Pericardium fibroblast (primary cell): ENCODE results near the gene VMO1. TPM values are rescaled to one million over a fixed set of nuclear protein-coding genes. Genes with fewer than 3 reads are reported as not detected.

Source experiments
- total RNA-seq: library from RNA; depleted of rRNA; stranded (reverse); fragments of >200 nt; gene quantifications from 2 replicates; pipeline ENCODE4 v1.2.3, GENCODE V29; 2015

VMO1 gene, protein sequence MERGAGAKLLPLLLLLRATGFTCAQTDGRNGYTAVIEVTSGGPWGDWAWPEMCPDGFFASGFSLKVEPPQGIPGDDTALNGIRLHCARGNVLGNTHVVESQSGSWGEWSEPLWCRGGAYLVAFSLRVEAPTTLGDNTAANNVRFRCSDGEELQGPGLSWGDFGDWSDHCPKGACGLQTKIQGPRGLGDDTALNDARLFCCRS
- 0.17 and 0.58 TPM in 2 replicates for total RNA-seq

DNA sequence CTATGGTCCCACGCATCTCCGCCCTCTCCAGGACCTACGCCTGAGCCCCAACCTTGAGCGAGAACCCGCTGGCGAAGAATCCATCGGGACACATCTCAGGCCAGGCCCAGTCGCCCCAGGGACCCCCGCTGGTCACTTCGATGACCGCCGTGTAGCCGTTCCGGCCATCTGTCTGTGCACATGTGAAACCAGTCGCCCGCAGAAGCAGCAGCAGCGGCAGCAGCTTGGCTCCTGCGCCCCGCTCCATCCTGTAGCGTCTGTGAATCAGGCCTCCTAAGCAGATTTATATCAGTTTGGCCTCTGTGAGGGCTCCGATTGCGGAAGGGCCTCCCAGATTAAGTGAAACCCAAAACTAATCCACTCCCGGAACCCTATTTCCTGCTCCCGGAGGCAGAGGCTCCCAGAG, at the start of gene VMO1:
TSS of gene VMO1 (minus strand) at position 259 of the 406 bp plus-strand sequence. CDS start at position 247, 12 bp downstream.

DNA sequence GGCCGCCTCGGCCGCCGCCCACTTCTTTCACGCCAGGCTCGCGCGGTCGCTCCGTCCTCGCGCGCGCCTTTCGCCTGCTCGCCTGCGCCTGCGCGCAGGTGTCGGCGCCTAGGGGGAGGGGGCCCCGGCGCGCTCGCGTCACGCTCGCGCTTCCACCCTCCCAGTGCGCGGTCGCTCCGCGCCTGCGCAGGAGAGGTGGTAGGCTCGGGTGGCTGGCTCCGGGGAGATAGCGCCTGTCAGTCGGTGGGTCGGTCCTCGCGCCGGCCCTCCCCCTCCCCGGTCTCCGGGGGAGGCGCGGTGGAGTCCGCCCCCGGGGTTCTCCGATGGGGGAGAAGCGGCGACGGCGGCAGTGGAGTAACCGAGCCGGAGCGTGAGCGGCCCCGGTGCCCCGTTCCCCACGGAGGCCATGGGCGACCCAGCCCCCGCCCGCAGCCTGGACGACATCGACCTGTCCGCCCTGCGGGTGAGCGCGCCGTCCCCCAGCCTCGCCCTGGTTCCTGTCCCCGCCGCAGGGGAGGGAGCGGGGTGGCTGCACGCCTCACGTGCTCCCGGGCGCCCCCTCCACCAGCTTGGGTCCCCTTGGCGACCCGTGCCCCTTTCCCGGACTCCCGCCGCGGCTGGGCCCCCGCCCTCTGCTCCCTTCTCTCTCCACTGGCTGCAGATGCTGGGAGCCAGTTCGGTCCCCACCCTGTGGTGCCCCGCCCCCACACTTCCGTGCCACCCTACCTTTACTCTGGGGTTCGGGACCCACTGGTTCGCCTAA, 47.2 kb upstream of the VMO1 start, which contains the start of gene MINK1:
TSS of gene MINK1 (plus strand) at position 163 of the 763 bp plus-strand sequence. CDS start at position 407, 244 bp downstream.

DNA sequence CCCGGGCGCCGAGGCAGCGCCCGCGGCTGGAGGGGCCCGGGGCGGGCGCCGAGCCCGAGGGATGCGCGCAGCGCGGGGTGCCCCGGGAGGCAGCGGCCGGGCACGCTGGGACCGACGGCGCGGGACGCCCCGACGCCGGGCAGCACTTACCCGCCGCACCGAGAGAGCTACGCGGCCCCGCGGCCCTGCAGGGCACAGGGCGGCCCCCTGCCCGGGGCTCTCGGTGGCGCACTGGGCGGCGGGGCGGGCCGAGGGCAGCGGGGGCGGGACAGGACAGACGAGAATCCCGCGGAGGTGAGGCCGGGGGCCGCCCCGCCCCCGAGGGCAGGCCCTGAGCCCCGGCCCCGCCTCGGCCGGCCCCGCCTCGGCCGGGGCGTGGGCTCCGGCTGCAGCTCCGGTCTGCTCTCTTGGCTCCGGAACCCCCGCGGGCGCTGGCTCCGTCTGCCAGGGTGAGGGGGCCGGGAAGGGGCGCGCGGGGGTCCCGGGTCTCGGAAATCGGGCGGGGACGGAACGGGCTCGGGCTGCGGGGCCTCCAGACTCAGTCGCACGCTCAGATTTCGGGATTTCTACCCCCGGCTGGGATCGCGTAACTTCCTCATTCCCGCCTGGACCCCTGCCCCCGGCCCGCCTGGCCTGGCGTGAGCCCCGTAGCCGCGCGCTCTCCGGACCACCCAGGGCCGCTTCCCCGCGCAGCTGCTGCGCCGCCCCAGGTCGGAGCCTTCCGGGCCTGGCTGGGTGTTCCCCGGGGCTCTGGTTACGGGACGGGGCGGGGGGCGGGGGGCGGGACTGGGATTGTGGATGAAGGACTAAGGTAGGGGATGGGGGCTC, 20.8 kb upstream of the VMO1 start, which contains the start of gene PLD2:
TSS of gene PLD2 (plus strand) at position 376 of the 828 bp plus-strand sequence. CDS start 621 bp downstream, outside the sequence.

DNA sequence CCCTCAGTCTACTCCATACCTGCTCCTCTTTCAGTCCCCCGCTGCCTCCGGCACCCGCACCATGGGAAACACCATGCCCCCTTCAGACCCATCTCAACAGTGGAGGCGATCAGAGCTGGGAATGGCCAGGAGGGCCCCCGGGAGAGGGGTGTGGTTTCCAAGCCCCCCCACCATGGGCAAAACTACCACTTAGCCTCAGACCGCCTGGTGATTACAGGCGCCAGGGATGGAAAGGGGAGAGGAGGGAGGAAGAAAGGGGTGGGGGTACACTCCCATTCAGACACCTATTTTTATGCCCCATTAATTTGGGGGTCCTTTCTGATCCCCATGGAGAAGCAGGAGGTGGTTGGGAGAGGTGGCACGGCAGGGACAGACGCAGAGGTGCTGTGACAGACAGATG, 16.1 kb upstream of the VMO1 start, which contains the start of gene C17orf114:
TSS of gene C17orf114 (minus strand) at position 101 of the 400 bp plus-strand sequence.

DNA sequence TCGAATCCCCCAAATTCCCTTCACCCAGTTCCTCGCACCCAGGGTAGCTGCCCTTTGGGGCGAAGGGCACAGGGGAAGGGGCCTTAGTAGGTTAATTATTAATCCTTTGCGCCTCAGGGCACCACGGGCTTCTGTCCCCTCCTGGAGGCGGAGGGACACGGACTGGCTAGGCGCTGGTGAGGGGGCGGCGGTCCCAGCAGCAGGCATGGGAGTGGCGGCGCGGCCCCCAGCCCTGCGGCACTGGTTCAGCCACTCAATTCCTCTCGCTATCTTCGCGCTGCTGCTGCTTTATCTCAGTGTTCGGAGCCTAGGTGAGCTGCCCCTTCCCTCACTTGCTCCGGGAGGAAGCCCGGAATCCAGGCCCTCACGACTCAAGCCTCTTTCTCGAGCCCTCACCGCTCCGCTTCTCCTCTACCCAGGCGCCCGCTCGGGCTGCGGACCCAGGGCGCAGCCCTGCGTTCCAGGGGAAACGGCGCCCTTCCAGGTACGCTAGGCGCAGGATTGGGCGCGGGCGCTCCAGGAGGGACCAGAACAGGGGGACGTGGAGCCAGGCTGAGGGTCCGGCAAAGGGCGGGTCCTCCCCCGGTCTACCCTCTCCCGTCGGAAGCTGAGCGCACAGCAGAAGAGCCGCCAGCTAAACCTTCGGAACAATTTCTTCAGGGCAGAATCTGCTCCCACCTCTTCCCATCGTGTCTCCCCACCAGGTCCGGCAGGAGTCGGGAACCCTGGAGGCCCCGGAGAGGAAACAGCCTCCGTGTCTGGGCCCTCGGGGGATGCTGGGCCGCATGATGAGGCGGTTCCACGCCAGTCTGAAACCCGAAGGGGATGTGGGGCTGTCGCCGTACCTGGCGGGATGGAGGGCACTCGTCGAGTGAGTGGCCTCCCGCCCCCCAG, 2.9 kb upstream of the VMO1 start, which contains the start of gene GLTPD2:
TSS of gene GLTPD2 (plus strand) at position 158 of the 894 bp plus-strand sequence. CDS start at position 206, 48 bp downstream.

DNA sequence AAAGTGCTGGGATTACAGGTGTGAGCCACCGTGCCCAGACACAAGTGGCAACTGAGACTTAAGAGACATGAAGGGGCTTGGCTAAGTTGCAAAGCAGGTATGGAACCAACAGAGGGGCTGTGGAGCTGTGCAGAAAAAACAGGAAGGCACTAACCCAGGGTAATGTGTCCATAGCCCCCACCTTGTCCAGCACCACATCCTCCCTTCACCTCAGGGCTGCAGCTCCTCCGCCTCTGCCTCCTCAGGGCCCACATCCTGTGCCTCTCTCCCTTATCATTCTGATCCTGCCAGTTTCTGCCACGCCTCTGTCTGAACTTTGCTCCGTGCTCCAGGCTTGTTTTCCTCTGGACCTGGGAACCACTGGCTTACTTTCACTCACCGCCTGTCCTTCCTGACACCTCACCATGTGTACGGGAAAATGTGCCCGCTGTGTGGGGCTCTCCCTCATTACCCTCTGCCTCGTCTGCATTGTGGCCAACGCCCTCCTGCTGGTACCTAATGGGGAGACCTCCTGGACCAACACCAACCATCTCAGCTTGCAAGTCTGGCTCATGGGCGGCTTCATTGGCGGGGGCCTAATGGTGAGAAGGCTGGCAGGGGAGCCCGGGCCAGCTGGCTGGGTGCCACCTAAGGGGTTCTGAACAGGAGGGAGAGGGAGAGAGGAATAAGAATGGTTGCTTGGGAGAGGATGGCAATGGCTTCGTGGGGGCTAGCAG, 14.5 kb downstream of the VMO1 start, which contains the start of gene TM4SF5:
TSS of gene TM4SF5 (plus strand) at position 368 of the 716 bp plus-strand sequence. CDS start at position 405, 37 bp downstream.

DNA sequence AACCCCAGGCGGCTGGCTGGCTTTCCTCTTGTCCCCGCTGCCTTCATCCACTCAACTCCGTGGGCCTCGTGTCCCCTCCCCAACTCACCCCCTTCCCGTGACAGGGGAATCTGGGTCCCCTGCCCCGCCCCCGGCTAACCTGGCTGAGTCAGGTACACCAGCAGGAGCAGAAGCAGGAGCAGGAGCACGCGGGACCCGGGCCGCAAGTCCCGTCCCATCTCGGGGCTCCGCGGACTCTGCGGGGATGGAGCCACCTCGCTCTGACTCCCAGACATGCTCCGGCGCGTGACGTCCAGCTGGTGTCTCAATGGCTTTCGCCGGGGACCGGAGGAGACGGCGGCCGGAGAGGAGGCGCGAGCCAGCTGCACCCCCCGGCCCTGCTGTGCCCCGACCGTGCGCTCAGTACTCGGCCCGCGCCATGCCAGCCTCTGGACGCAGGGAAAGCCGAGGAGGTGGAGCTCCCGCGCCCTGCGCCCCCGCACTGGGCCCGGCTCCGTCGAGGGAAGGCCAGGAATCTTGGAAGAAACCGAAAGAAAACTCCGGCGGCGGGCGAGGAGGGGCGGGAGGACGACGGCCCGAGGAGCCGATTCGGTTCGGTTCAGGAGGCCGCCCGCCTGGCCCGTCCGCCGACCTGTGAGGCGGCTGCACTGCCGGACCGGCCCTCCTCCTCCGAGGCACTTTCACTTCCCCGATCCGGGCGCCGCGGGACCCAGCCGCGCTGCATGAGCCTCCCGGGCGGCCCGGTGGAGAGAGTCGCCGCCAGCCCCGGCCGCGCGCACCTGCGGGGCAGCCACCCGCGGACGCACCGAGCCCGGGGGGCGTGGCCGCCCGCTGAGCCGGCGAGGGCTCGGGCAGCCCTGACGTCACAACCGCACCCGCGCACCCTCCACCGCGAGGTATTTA, 46.8 kb downstream of the VMO1 start, which contains the start of the genes CXCL16 and ZMYND15:
TSS of gene CXCL16 (minus strand) at position 807 of the 903 bp plus-strand sequence. CDS start at position 218, 589 bp downstream.
TSS of gene ZMYND15 (plus strand) at position 712 of the 903 bp plus-strand sequence. CDS start 716 bp downstream, outside the sequence.

Other genes with a start within 250 kb of the VMO1 start
- gene MYBBP1A, start 231.0 kb downstream of the VMO1 start, total RNA-seq: 42.4 and 52.6 TPM in 2 replicates
- not detected in 2 replicates for gene GGT6, start 225.8 kb downstream of the VMO1 start, total RNA-seq
- gene SMTNL2, start 201.8 kb downstream of the VMO1 start, total RNA-seq: 0.68 and 8.2 TPM in 2 replicates
- 0.51 and 10.5 TPM in 2 replicates for gene ALOX15, start 144.7 kb downstream of the VMO1 start, total RNA-seq
- gene PELP1, start 82.2 kb downstream of the VMO1 start, total RNA-seq: 17.4 and 45.6 TPM in 2 replicates
- 5.5 and 7.2 TPM in 2 replicates for gene ARRB2, start 75.7 kb downstream of the VMO1 start, total RNA-seq
- 15.4 and 27.8 TPM in 2 replicates for gene MED11, start 54.9 kb downstream of the VMO1 start, total RNA-seq
- gene ZMYND15, start 46.5 kb downstream of the VMO1 start, total RNA-seq: not detected in 2 replicates
- 0.68 and 3.3 TPM in 2 replicates for gene CXCL16, start 46.4 kb downstream of the VMO1 start, total RNA-seq
- not detected in 2 replicates for gene TM4SF5, start 14.5 kb downstream of the VMO1 start, total RNA-seq
- not detected in 2 replicates for gene GLTPD2, start 2.6 kb upstream of the VMO1 start, total RNA-seq
- 114 and 165 TPM in 2 replicates for gene PSMB6, start 9.8 kb upstream of the VMO1 start, total RNA-seq
- gene PLD2, start 20.8 kb upstream of the VMO1 start, total RNA-seq: 19.1 and 26.8 TPM in 2 replicates
- 20.4 and 29.9 TPM in 2 replicates for gene MINK1, start 47.0 kb upstream of the VMO1 start, total RNA-seq
- 3.8 and 5.4 TPM in 2 replicates for gene C17orf107, start 113.2 kb upstream of the VMO1 start, total RNA-seq
- 0.51 TPM in 1 of 2 replicates, not detected in the other for gene CHRNE, start 116.7 kb upstream of the VMO1 start, total RNA-seq
- gene GP1BA, start 145.9 kb upstream of the VMO1 start, total RNA-seq: not detected in 2 replicates
- gene SLC25A11, start 153.7 kb upstream of the VMO1 start, total RNA-seq: 31.3 and 50.4 TPM in 2 replicates
- gene RNF167, start 153.9 kb upstream of the VMO1 start, total RNA-seq: 55.7 and 65.9 TPM in 2 replicates
- gene PFN1, start 162.2 kb upstream of the VMO1 start, total RNA-seq: 692 and 1,126 TPM in 2 replicates
- 1.6 and 10.7 TPM in 2 replicates for gene ENO3, start 164.8 kb upstream of the VMO1 start, total RNA-seq
- 55.8 and 67.8 TPM in 2 replicates for gene SPAG7, start 181.5 kb upstream of the VMO1 start, total RNA-seq
- 19.3 and 28.2 TPM in 2 replicates for gene CAMTA2, start 201.3 kb upstream of the VMO1 start, total RNA-seq
- 0.47 and 1.6 TPM in 2 replicates for gene INCA1, start 211.2 kb upstream of the VMO1 start, total RNA-seq
- gene KIF1C, start 211.6 kb upstream of the VMO1 start, total RNA-seq: 36.3 and 55.4 TPM in 2 replicates
- gene SLC52A1, start 249.1 kb upstream of the VMO1 start, total RNA-seq: not detected in 2 replicates